CD4-positive, alpha-beta T cell treated with Interleukin-12 subunit alpha and Interleukin-12 subunit beta, for 1 hour (primary cell): ENCODE results near the gene ICA1.
"Not testable (repeated sequence)": the region's sequence is repeated elsewhere in the genome, so short reads cannot be mapped to it uniquely, and the experiment has no call there.

Source experiments
- DNase-seq: peaks from one replicate; pipeline ENCODE4 v3.0.0-alpha.2; 2020

ICA1 gene

GRCh38 chr7:8260871-8261694 lies 884 bp downstream of the ICA1 start:
- DNase-seq: no peak

- DNase-seq: no peak
These were observed 2.3 kb downstream of the ICA1 start for GRCh38 chr7:8259586-8260222.

DNA sequence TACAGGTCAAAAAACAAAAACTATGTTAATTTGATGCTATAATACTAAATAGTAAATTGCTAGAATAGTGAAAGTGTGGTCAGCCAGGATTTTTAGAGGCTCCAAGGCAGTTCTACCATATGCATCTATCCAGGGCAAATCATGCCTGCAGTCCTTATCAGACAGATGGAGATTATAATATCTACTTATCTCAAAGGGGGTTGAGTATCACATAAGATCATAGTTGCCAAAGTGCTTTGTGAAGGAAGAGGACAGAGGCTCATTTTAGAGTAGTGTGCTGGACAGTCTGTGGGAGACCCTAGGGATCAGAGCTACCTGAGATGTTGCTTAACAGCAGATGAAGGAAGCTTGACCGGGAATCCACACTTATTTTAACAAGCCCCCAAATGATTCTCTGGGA lies 3.2 kb downstream of the ICA1 start:
- DNase-seq: no peak

GRCh38 chr7:8258166-8258565 lies 3.8 kb downstream of the ICA1 start:
- DNase-seq: no peak

GRCh38 chr7:8255680-8256655 lies 6.0 kb downstream of the ICA1 start:
- no peak for DNase-seq

DNA sequence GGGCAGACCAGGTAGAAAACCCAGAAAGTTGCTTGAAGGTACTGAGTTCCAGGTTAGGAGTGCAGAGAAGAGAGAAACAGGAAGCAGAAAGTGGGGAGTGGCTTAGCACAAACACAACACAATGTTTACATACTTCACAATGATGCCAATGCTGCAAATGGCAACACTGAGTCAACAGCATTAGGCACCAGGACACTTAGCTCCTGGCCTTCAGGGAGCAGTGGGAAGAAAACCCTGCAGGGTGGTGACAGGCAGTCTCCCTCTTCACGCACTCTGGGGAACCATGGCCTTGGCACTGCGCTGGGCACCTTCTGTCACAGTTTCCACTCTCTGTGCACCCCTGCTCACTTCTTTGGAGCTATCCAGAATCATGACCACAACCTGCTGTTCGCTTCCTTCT lies 7.3 kb downstream of the ICA1 start:
- DNase-seq: no peak

DNA sequence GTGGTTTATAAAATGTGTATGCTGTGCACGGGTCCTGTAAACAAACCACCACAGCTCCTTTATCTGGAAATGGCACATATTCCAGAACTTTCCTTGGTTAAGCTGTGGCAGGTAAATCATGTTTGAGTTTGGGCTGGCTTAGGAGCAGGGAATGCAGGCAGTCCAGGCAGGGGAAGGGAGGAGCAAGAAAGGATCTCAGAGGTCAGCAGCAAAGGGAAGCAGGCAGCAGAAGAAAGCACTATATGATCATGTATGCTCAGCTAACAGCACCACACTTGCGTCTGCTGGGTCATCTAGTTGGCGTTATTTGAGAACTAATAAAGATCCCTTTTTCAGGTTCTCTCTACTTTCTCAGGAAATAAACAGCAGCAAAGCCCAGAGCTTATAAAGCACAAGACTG lies 7.8 kb downstream of the ICA1 start:
- no peak for DNase-seq

DNA sequence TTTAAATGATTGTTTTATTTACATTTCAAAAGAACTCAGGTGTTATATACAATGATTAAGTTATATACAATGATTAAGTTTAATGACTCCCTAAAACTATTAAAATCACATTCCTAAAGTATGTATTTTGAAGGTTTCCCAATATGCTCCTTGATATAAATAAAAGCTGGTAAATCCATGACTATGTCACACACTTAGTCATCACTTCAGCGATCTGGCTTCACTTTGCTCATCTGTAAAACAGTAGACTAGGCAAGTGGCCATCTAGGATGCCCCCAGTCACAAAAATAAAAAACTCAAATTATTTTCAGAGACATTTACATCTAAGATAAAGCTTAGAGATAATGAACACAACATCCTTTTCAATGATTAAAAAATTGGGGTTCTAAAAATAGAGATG lies 10.8 kb downstream of the ICA1 start:
- no peak for DNase-seq

GRCh38 chr7:8250547-8250946 lies 11.4 kb downstream of the ICA1 start:
- DNase-seq: no peak

- DNase-seq: no peak
These were observed 12.8 kb downstream of the ICA1 start for GRCh38 chr7:8249121-8249520.

DNA sequence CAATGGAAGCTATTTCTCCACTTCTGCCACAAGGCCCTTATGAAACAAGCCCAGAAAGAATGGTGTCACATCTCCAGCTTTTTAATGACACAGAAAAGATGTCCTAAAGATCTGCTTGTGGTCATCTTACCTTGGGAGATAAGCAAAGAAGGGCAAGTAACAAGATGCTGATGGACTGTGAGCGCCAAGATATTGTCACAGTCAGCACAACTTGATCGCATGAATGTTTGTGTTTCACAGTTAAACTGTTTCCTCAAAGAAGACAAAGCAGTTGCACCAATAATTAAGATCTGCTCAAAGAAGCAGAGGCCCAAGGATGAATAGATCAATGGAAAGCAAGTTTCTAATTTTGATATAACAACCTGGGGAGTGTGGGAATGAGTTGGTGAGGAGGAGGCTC lies 15.9 kb downstream of the ICA1 start:
- no peak for DNase-seq

DNA sequence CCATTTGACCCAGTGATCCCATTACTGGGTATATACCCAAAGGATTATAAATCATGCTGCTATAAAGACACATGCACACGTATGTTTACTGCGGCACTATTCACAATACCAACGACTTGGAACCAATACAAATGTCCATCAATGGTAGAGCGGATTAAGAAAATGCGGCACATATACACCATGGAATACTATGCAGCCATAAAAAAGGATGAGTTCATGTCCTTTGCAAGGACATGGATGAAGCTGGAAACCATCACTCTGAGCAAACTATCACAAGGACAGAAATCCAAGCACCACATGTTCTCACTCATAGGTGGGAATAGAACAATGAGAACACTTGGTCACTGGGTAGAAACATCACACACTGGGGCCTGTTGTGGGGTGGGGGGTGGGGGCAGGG lies 16.9 kb downstream of the ICA1 start:
- DNase-seq: not testable (repeated sequence)

DNA sequence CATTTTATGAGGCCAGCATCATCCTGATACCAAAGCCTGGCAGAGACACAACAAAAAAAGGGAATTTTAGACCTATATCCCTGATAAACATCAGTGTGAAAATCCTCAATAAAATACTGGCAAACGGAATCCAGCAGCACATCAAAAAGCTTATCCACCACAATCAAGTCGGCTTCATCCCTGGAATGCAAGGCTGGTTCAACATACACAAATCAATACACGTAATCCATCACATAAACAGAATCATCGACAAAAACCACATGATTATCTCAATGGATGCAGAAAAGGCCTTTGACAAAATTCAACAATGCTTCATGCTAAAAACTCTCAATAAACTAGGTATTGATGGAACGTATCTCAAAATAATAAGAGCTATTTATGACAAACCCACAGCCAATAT lies 18.9 kb downstream of the ICA1 start:
- DNase-seq: not testable (repeated sequence)

DNA sequence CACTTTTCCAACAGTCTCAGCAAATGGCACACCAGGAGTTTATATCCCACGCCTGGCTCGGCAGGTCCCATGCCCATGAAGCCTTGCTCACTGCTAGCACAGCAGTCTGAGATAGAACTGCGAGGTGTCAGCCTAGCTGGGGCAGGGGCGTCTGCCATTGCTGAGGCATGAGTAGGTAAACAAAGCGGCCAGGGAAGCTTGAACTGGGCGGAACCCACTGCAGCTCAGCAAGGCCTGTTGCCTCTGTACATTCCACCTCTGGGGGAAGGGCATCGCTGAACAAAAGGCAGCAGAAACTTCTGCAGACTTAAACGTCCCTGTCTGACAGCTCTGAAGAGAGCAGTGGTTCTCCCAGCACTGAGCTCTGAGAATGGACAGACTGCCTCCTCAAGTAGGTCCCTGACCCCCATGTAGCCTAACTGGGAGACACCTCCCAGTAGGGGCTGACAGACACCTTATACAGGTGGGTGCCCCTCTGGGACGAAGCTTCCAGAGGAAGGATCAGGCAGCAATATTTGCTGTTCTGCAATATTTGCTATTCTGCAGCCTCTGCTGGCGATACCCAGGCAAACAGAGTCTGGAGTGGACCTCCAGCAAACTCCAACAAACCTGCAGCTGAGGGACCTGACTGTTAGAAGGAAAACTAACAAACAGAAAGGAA lies 22.1 kb downstream of the ICA1 start:
- DNase-seq: not testable (repeated sequence)

GRCh38 chr7:8236780-8237407 lies 25.1 kb downstream of the ICA1 start:
- no peak for DNase-seq

GRCh38 chr7:8232999-8233847 lies 28.7 kb downstream of the ICA1 start:
- DNase-seq: no peak

DNA sequence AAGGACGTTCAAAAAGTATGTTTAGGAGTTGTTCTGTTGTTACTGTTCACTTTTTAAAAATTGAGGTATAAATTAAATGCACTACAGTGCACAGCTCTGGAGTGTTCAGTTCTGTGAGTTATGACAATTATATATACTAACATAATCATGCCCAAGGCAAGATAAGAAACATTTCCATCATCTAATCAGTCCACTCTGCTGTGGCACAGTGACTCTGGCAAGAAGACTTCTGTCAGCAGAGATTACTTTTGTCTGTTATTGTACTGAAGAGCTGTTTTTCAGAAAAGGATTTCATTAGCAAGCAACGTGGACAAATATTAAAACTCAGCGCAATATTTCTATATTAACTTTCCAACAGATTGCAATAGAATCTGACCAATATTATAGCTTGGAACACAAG lies 32.0 kb downstream of the ICA1 start:
- no peak for DNase-seq

GRCh38 chr7:8228766-8229674 lies 32.9 kb downstream of the ICA1 start:
- no peak for DNase-seq

DNA sequence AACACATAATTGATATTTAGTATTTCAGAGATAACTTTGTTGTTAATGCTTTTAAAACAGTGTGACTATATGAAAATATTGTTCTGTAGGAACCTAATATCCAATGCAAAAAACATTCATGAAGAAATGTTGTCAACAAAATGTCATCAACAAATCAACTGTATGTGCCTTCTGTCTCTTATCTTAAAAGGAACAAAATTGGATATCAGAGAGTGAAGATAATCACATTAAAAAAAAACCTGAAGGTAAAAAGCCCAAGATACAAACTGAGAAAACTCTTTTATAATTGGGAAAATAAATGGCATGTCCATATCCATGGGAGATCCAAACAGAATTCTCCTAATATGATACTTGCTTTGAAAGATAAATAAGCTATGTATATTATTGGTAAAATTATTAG lies 33.9 kb downstream of the ICA1 start:
- no peak for DNase-seq

GRCh38 chr7:8227261-8227660 lies 34.7 kb downstream of the ICA1 start:
- DNase-seq: no peak
